AML-193 (cell line): ENCODE results near the gene FYN.

ENCODE experiments used
- DNase-seq, 2 experiments: peaks; one replicate each; lab custom pipeline; 2025; lab: John Stamatoyannopoulos, UW

Gene FYN

DNA sequence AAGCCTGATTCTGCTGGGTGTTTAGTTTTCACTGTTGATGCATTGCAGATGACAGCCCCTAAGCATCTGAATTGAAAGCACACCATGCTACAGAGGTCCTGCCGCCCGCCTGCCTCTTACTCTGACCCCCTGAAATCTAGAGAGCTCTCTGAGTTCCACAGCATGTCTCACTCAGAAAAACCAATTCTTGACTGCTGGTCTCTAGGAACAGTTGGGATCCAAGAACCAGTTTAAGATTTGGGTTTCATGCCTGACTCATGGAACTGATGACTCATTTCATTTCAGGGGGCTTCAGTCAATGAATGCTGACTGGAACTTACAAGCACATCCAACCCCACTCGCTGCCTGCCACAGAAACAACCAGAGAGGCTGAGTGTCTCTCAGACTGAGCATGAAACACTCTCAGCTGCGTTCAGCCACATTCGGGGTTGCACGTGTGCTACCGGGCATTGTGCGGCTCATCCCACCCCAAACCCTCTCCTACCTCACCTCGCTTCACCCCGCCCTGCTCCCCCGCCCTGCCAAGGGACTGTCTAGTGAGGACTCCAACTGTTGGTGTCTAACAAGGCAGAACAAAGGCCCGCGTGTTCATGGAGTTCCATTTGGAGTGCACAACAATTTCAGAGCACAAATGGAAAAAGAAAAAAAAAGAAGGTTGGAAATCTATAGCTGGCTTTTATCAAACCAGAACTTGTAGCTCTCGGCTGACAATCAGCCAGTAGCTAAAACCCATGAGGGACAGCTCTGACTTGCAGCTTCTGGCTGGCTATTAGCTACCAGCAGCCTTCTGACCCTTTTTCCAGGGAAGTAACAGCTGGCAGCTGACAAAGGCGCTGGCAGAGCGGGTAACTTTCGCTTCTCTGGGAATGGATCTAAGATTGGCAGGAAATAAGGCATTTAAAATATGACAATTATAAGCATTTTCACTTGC, 247.5 kb downstream of the FYN start:
- no peak for DNase-seq

DNA sequence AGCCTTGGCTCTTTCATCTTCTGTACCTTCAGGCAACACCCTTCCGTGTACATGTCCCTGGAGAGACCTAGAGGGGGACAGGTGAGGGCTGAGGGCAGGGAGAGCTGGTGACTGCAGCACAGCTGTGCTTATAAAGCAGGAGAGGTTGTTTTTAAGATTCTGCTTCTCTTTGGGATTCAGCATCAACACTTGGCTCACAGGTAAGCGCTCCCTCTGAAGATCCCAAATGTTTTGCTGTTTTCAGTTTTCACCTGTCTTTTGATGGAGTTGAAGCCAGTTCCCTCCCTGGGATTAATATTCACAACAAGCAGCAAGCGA, 248.2 kb downstream of the FYN start:
- DNase-seq = no peak

DNA sequence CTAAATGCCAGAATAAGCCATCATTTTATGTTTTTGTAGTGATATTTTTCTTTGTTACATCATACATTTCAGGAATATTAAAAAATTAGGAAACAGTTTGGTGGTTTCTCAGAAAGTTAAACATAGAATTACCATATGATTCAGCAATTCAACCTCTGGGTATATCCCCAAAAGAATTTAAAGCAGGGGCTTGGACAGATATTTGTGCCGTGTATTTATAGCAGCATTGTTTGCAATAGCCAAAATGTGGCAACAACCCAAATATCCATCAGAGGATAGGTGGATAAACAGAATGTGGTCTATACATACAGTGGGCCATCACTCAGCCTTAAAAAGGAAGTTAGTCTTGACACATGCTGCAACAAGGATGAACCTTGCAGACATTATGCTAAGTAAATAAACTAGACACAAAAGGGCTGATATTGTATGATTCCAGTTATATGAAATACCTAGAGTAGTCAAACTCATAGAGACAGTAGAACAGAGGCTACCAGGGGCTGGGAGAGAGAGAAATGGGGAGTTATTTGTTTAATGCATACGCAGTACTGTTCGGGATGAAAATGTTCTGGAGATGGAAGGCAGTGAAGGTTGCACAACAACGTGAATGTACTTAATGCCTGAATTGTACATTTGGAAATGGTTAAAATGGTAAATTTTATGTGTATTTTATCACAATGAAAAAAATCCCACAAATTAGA, 248.7 kb downstream of the FYN start:
- DNase-seq = peak; percentile 49 to 50

DNA sequence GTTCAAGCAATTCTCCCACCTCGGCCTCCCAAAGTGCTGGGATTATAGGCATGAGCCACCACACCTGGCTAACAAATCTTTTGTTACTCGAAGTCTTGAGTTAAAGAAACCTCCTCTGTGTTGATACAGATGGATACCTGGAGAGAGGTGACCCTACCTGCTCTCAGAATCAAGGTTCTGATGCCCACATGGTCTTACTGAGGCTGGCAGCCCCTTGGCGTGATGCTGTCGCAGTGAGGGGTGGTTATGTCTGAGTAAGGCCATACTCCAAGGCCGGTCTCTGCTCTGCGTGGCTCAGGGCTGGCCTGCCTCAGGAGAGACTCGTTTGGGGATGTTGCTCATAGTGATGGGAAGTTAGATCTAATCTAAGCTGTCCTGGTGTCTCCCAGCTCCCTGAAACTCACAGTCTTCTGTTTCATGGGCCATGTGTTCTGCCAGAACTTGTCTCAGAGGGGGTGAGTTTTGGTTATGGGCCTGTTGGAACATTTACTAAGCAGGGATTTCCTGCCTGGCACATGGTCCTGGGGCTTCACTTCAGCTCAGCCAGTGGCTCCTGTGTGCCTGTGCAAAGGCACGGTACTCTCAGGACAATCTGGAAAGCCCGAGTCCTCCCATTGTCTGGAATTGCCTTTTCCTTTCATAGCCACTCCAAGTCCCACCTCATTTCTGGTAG, 250.1 kb downstream of the FYN start:
- DNase-seq = no peak

DNA sequence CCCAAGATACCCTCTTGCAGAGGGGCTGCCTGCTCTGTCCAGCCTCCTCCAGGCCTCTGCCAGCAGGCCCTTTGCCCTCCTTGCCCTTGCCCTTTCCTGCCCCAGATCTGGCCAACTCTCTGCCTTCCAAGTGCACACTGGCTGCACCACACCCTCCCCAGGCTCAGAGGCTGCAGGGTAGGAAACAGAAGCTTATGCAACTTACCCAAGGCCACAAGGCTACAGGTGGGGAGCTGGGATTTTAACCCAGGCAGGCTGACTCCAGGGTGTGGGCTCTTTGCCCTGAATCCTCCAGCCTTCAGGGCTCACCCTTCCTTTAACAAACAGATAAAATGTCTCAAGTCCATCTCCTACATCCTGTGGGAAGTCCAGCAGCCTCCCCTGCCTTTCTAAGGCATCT, 253.1 kb downstream of the FYN start:
- DNase-seq = peak in 1 of 2 experiments; percentile 18

DNA sequence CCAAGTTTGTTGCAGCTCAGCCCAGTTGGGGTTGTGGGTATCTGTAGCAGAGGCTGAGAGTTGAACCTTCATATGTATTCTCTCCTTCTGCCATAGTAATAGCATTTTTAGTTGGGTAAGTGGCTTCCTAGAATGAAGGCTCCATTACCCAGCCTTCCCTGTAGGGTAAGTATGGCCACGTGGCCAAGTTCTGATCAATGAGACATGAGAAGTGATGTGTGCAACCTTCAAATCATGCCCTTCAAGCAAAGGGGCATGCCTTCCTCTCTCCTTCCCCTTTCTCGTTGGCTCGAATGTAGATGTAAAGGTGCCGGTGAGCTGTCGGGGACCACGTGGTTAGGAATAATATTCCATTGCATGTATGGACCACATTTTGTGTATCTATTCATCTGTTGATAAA, 254.8 kb downstream of the FYN start:
- DNase-seq = no peak

DNA sequence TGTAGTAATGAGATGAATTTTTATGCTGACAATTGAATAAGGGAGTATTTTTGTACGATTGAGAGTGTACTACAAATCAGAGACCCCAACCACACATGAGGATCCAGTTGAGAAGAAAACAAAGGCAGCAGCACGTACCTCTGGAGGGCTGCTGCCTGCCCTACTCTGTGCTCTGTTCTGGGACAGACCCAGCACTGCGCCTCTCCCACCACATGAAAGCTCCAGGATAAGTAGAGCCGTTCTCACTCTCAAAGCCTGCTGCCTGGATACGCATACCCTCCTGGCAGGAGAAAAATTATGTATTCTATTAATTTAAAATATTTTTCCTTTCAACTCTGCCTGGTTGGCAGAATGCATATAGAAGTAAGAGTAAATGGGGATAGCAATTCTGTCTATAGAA, 256.1 kb downstream of the FYN start:
- no peak for DNase-seq

GRCh38 chr6:111615916-111616612, 257.2 kb downstream of the FYN start:
- DNase-seq = no peak

DNA sequence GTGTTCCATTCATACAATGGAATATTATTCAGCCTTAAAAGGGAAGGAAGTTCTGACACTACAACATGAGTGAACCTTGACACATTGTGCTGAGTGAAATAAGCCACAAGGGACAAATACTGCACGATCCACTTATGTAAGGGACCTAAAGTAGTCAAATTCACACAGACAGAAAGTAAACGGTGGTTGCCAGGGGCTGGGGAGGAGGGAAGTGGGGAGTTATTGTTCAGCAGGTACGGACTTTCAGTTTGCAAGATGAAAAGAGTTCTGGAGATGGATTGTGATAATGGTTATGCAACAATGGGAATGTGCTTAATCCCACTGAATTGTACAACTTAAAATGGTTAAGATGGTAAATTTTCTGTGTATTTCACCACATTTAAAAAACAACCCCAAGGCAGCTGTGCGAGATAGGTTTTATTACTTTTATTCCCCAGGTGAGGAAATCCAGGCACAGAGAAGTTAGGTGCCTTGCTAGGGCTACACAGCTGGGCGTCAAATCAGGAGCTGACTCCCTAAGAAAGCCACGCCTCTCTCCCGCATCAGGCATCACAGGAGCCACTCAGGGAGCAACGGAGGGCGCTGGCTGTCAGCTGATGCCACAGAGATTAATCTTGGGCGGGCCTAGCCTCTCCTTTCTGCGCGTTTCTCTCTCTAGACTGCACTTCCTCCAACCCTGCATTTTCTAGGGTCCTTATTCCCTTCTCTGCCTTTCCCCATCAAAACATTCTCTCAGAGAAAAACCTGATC, 258.2 kb downstream of the FYN start:
- no peak for DNase-seq

- no peak for DNase-seq
These were observed 260.9 kb downstream of the FYN start for GRCh38 chr6:111612379-111612778.

GRCh38 chr6:111610548-111611172, 262.6 kb downstream of the FYN start:
- DNase-seq = no peak
